Tibial nerve (tissue), 4 donors: Measurements from ENCODE around the gene FBXW8. TPM values are rescaled to one million over a fixed set of nuclear protein-coding genes. Genes with fewer than 3 reads are reported as not detected.

Source experiments
- DNase-seq, 2 donors: peaks; one replicate each; pipeline ENCODE4 v3.0.0-alpha.2; 2019; ENCODE audit warnings: low spot score in 2 of 2
- H3K27ac ChIP-seq, 4 donors: fragments of 200-600 bp; sonication (generic) in 3 of 4; one replicate each; pipeline ENCODE4 v1.5.1; 2017 to 2019; ENCODE audit warnings: mild to moderate bottlenecking in 1 of 4
- H3K27me3 ChIP-seq, 2 donors: fragments of 200-600 bp; sonication (generic) in 1 of 2; one replicate each; pipeline versions ENCODE4 v1.5.1 to v1.6.0; 2017 to 2019
- H3K36me3 ChIP-seq, 3 donors: fragments of 200-600 bp; sonication (generic); one replicate each; pipeline ENCODE4 v1.5.1; 2018 to 2019
- H3K4me1 ChIP-seq, 4 donors: fragments of 200-600 bp; sonication (generic) in 3 of 4; one replicate each; pipeline ENCODE4 v1.5.1; 2017 to 2019
- H3K4me3 ChIP-seq, 4 donors: fragments of 200-600 bp; sonication (generic) in 3 of 4; one replicate each; pipeline ENCODE4 v1.5.1; 2017 to 2019; ENCODE audit warnings: mild to moderate bottlenecking in 1 of 4, moderate library complexity in 1 of 4
- H3K9me3 ChIP-seq, 4 donors: fragments of 200-600 bp; sonication (generic) in 3 of 4; one replicate each; pipeline ENCODE4 v1.5.1; 2017 to 2019
- CTCF ChIP-seq, 5 experiments: fragments of 200-600 bp in 3 of 5; fragments of 450-650 bp in 2 of 5; sonication (generic) in 3 of 5; IDR thresholded peaks; one replicate each; pipeline ENCODE4 v1.5.1; 2016 to 2019; ENCODE audit warnings: antibody characterized with exemption in 5 of 5, mild to moderate bottlenecking in 3 of 5, moderate library complexity in 2 of 5
- EP300 ChIP-seq, 2 donors: sonication (generic); formaldehyde crosslinking; IDR thresholded peaks; one replicate each; pipeline ENCODE4 v1.6.1; 2017; ENCODE audit warnings: antibody characterized with exemption in 2 of 2, mild to moderate bottlenecking in 1 of 2
- POLR2A ChIP-seq, 2 donors: fragments of 450-650 bp; IDR thresholded peaks; one replicate each; pipeline ENCODE4 v1.6.1; 2017; ENCODE audit warnings: antibody characterized with exemption in 2 of 2, mild to moderate bottlenecking in 2 of 2, moderate library complexity in 2 of 2
- WGBS, 2 donors: methylation state at CpG; one replicate each; pipeline ENCODE4 v1.1.5; 2018; 5-methylcytosine and 5-hydroxymethylcytosine counted together
- total RNA-seq, 4 donors: library from RNA; depleted of rRNA; stranded (reverse); fragments of >200 nt; gene quantifications; one replicate each; pipeline ENCODE4 v1.1.0, GENCODE V29; 2016

The FBXW8 gene
- total RNA-seq, 4 donors from 2014 or later, result 26.7 to 38.4 (median 29.0) TPM

- H3K4me1 ChIP-seq, result no peaks in the 10 kb centered on the region
- H3K36me3 ChIP-seq, result no peaks in the 10 kb centered on the region
- TF ChIP-seq EP300 (IDR thresholded peaks at IDR 0.05) (no peak), POLR2A (IDR thresholded peaks at IDR 0.05) (no peak), CTCF (IDR thresholded peaks at IDR 0.05) (no peak)
- DNase-seq, result no peak
- no peak overlapping the region for H3K27ac ChIP-seq
- no peaks in the 10 kb centered on the region for H3K9me3 ChIP-seq
- 78 to 79% methylated on average over 24 of the region's 24 CpGs for WGBS, 2 donors
- no peaks in the 10 kb centered on the region for H3K27me3 ChIP-seq
- no peak overlapping the region for H3K4me3 ChIP-seq
These were observed 165.9 kb downstream of the FBXW8 start for GRCh38 chr12:117076410-117077372.

GRCh38 chr12:117079487-117079886 is 168.7 kb downstream of the FBXW8 start:
- no peaks in the 10 kb centered on the region for H3K4me1 ChIP-seq
- TF ChIP-seq POLR2A (IDR thresholded peaks at IDR 0.05), result no peak
- TF ChIP-seq CTCF (IDR thresholded peaks at IDR 0.05), result no peak
- TF ChIP-seq EP300 (IDR thresholded peaks at IDR 0.05), result no peak
- H3K27me3 ChIP-seq, result no peaks in the 10 kb centered on the region
- DNase-seq, result no peak
- 91% methylated on average over 4 of the region's 4 CpGs for WGBS, 2 donors
- H3K4me3 ChIP-seq, result no peak overlapping the region
- no peaks in the 10 kb centered on the region for H3K36me3 ChIP-seq
- H3K9me3 ChIP-seq, result no peaks in the 10 kb centered on the region
- H3K27ac ChIP-seq, result no peak overlapping the region

GRCh38 chr12:117080661-117081144 is 170.0 kb downstream of the FBXW8 start:
- Histone ChIP-seq H3K36me3 (no peaks in the 10 kb centered on the region), H3K27me3 (no peaks in the 10 kb centered on the region), H3K27ac (no peak overlapping the region), H3K4me3 (no peak overlapping the region), H3K4me1 (no peaks in the 10 kb centered on the region), H3K9me3 (no peaks in the 10 kb centered on the region)
- 53 to 56% methylated on average over 5 to 6 of the region's 6 CpGs for WGBS, 2 donors
- TF ChIP-seq EP300 (IDR thresholded peaks at IDR 0.05) (no peak), POLR2A (IDR thresholded peaks at IDR 0.05) (no peak), CTCF (IDR thresholded peaks at IDR 0.05) (no peak)
- DNase-seq, result no peak

Other genes with a start within 250 kb of the FBXW8 start
- 10 to 100 TPM; 13.9 to 18.6 (median 14.9) TPM for gene SPRING1, start 172.9 kb upstream of the FBXW8 start, total RNA-seq
- 1 to 10 TPM in 3 of 4 donors, under 1 TPM in 1; 0.59 to 5.9 (median 2.5) TPM for gene RNFT2, start 172.6 kb upstream of the FBXW8 start, total RNA-seq
- gene HRK, start 29.5 kb upstream of the FBXW8 start, total RNA-seq, result under 1 TPM in 2 of 4 donors, not detected in 2; under 0.01 to 0.21 TPM
- gene TESC, start 188.5 kb downstream of the FBXW8 start, total RNA-seq, result 10 to 100 TPM in 1 of 4 donors, 1 to 10 TPM in 3; 2.9 to 10.2 (median 7.1) TPM